Measurements from ENCODE around the gene WNT5B.
"Not testable (repeated sequence)": the region's sequence is repeated elsewhere in the genome, so short reads cannot be mapped to it uniquely, and the experiment has no call there.

The WNT5B gene

DNA sequence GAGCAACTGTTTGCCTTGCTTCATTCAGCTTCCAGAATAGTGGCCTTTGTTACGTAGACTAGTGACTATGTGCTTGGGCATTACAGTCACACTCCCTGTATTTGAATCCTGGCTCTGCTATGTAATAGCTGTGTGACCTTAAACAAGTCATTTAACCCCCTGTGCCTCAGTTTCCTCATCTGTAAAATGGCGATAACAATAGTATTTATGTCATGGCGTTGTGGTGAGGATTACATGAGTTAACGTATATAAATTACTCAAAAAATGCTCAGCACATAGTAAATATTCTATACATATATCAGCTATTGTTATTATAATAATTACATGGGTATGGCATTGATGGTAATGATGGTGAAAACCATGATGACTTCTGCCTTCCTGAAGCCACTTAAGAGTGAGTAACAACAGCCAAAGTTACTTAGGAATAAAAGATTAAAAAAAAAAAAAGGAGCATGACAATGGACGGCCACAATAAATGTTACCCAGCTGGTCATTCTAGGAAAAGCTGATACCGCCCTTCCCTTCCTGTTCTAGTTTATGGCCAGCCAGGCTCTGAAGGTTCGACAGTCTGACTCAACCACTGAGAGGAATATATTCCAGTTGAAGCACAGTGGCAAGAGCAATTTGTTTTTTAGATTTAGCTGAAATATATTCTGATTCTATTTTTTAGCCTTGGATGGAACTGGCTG lies 51.9 kb downstream of the WNT5B start:
- in situ Hi-C loops (cut with MboI; ENCODE audit: low sequenced_read_pairs), result no loop called here

DNA sequence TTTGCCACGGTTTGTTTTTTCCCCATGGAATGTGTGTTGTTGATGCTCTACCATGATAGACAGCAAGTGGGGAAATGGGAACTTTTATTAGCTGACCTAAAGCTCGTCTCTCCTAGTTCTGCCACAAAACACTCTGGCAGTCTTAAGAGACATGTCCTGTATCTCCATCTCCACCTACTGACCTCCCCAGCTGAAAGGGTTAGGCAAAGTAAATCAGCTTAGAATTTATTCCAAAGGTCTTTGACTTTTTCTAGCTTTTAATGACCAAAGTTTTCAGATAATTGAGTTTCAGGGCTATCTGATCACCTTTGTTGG lies 52.4 kb downstream of the WNT5B start:
- in situ Hi-C loops (cut with MboI; ENCODE audit: low sequenced_read_pairs), result no loop called here

DNA sequence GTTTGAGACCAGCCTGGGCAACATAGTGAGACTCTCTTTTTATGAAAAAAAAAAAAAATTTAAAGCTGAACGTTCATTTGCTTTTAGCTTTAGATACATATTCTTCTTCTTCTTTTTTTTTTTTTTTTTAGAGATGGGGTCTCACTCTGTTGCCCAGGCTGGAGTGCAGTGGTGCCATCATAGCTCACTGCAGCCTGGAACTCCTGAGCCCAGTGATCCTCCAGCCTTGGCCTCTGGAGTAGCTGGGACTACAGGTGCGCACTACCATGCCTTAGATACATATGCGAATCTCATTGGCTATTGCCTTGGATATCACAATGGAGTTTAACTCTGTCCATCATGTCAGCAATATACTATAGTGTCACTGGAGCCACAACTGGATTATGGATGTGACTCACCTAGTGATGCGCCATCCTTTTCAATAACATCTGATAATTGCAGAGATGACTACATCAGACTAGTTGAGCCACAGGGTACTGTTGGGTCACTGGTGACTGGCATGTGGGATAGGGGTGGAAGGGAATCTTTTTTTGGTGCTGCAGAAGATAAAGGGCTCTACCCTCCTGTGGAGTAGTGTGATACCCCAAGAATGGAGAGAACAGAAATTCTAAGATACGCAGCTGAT lies 59.2 kb downstream of the WNT5B start:
- in situ Hi-C loops (cut with MboI; ENCODE audit: low sequenced_read_pairs), result no loop called here

DNA sequence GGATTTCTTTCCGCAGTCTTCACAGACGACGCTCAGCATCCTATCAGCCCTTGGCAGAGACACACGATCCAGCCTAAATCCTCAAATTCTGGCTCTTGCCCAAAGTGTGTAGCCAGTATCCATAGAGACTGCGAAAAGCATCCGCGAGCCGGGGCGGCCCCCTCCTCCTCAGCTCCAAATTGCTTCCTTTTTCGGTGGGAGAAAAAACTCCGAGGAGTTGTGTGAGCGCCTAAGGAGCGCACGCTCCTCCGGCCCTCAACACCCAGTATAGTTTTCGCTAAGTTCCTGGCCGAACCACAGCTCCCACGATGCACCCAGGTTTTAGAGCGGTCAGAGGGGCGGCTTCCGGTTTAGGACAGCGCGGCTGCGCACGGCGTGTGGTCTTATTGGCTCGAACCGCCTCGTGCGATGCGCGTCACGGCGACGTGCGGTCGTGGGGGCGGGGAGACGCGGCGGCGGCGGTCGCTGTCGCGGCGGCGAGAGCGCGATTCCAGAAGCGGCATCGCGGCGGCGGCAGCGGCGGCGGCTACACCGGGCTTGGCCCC lies 61.6 kb downstream of the WNT5B start, which contains the start of gene ADIPOR2:
Gene ADIPOR2 (plus strand): TSS at position 493 of the 545 bp plus-strand sequence. CDS start 63,274 bp downstream, outside the sequence.
- in situ Hi-C loops (cut with MboI; ENCODE audit: low sequenced_read_pairs), result no loop called here

DNA sequence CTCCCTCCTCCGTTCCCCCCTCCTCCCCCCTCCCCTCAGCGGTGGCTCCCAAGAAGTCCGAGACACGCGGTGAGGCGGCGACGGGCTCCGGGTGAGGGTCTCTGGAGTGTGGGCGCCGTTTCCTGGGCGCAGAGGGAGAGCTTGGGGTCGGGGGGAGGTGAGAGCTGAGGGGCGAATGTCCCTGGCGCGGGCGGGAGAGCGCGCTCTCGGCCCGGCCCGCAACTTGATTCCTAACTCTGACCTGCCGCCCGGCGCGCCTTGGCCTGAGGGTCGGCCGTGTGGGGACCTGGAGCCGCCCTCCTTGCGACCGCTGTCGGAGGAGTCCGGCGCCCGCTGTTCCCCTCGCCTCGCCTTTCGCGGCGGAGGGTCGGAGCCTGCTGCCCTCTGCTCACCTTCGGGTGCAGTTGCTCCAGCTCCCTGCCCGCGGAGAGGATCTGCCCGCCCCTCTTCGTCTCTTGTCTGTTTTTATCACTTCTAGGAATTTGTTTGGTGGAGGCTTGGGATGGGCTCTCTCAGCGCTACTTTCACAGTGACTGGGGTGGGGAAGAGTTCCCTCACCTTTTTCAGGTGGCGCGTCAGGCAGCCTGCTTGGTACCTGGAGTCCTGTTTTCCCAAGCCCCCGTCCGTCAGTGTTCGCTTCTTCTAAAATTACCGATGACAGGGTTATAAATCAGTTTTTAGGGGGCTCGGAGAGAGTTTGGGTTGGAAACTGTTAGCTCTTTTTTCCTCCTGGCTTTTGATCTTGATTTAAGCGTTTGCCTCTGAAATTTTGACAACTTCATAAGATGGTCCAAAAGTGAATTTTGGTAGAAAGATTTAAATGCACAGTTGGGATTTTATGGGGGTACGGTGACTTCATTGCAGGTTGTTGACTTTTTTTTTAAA lies 62.3 kb downstream of the WNT5B start:
- in situ Hi-C loops (cut with MboI; ENCODE audit: low sequenced_read_pairs), result no loop called here

DNA sequence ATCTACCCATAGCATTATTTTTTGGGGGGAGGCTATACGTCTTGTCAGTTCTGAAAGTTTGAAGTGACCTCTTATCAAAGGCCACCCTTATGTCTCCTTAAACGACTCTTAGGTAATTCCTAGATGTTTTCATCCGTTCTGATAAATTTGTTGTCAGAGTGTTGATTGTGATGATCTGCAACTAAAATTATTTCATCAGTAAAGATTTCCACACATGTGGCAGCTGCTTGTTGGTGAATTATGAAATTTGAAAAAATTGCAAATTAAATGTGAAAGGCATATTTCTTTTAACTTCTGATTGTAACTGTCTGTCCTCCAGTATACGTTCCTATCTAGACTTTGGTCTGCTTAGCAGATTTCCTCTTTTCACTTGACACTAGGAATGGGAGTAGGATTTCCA lies 63.2 kb downstream of the WNT5B start:
- in situ Hi-C loops (cut with MboI; ENCODE audit: low sequenced_read_pairs), result no loop called here

DNA sequence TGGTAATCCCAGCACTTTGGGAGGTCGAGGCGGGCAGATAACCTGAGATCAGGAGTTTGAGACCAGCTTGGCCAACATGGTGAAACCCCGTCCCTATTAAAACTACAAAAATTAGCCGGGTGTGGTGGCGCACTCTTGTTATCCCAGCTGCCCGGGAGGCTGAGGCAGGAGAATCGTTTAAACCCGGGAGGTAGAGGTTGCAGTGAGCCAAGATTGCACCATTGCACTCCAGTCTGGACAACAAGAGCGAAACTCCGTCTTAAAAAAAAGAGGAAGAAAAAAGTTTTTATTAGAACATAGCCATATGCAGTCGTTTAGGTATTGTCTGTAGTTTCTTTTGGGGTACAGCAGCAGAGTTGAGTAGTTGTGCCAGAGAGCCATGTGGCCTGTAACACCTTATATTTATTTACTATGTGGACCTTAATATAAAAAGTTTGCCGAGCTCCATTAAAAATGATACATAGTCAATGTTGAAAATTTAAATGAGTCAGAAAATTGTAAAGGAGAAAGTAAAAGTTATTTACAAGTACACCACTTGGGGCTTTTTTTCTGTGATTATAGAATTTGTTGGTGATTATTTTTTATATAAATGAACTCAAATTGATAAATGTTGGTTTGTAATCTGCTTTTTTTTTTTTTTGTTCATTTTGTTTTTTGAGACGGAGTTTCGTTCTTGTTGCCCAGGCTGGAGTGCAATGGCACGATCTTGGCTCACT lies 64.0 kb downstream of the WNT5B start:
- in situ Hi-C loops (cut with MboI; ENCODE audit: low sequenced_read_pairs), result no loop called here

DNA sequence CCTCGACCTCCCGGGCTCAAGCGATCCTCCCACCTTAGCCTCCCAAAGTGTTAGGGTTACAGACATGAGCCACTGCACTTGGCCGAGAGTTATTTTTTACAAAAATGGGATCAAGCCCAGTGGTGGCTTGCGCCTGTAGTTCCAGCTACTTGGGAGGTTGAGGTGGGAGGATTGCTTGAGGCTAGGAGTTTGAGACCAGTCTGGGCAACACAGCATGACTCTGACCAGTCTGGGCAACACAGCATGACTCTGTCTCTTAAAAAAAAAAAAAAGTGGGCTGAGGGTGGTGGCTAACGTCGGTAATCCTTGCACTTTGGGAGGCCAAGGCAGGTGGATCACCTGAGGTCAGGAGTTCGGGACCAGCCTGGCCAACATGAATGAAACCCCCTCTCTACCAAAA lies 66.1 kb downstream of the WNT5B start:
- in situ Hi-C loops (cut with MboI; ENCODE audit: low sequenced_read_pairs), result not testable (repeated sequence)

DNA sequence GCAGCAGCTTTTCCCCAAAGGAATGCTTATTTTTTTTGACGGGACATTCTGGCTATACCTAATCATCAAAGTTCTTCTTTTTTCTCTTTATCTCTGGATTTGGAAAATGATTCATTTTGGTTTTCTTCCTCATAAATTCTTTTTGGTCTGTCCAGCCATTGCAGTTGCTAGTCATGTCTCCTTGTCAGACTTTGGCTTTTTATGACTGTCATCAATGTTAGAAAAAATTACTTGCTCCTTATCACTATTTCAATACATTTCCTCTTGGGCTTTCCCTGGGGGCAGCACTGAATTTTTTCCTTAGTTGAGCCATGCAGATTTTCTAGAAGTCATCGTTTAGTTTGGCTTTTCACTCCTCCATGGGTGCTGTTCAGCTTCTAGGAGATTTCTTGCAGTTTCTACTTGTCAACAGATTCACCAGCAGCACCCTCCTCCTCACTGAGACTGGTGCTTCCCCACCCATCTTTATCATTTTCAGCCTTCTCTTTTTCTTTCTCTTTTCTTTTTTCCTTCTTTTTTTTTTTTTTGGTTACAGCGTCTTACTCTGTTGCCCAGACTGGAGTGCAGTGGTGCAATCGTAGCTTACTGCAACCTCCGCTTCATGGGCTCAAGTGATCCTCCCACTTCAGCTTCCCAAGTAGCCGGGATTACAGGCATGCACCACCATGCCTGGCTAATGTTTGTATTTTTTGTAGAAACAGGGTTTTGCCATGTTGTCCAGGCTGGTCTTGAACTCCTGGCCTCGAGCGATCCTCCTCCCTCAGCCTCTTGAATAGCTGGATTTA lies 67.0 kb downstream of the WNT5B start:
- in situ Hi-C loops (cut with MboI; ENCODE audit: low sequenced_read_pairs), result no loop called here

DNA sequence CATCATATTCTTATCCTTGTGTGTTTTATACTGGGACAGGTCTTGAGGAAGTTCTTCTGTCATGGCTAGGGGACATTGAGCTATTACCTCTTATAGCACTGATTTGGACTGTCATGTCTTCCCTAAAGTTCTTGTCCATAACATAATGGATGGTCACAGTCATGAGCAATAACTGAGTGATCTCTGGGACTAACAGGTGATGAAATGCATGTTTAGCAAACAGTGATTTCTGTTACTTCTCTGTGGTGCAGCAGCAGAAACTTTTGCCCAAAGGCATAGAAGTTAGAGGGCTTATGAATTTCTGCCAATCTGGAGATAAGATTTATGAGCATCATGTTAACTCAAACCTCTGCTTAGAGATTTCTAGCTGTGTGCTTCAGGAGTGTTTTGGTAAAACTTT lies 67.8 kb downstream of the WNT5B start:
- in situ Hi-C loops (cut with MboI; ENCODE audit: low sequenced_read_pairs), result no loop called here
